Lung (tissue), 12 donors: ENCODE measurements around the gene MYADML2. TPM values are rescaled to one million over a fixed set of nuclear protein-coding genes. Genes with fewer than 3 reads are reported as not detected.

Experiments
- ATAC-seq: fragments of 200-7000 bp; cut with Tn5 transposase; one replicate; pipeline ENCODE4 v1.9.1; 2020; ENCODE audit warnings: moderate number of reproducible peaks; ENCODE audit not compliant: insufficient read depth, low FRiP score
- DNase-seq, 3 donors: peaks; one replicate each; pipeline ENCODE4 v3.0.0-alpha.2; 2013 to 2017
- H3K27ac ChIP-seq, 2 donors: one replicate each; pipeline ENCODE4 v1.5.1; 2013; ENCODE audit warnings: mild to moderate bottlenecking in 2 of 2, moderate library complexity in 2 of 2, control low read depth in 1 of 2, inconsistent platforms in 1 of 2, low read depth in 1 of 2, low read length in 1 of 2
- H3K27me3 ChIP-seq, 3 donors: one replicate each; pipeline ENCODE4 v1.5.1; 2013; ENCODE audit warnings: low read length in 2 of 3; ENCODE audit not compliant: control insufficient read depth in 3 of 3, insufficient read depth in 3 of 3
- H3K36me3 ChIP-seq, 4 donors: one replicate each; pipeline ENCODE4 v1.5.1; 2013; ENCODE audit warnings: low read length in 4 of 4, mild to moderate bottlenecking in 1 of 4, moderate library complexity in 1 of 4; ENCODE audit not compliant: control insufficient read depth in 4 of 4, insufficient read depth in 4 of 4
- H3K4me1 ChIP-seq, 5 donors: one replicate each; pipeline ENCODE4 v1.5.1; 2013; ENCODE audit warnings: low read length in 5 of 5, mild to moderate bottlenecking in 2 of 5, moderate library complexity in 1 of 5; ENCODE audit not compliant: control insufficient read depth in 5 of 5, insufficient read depth in 5 of 5
- H3K4me3 ChIP-seq: one replicate; pipeline ENCODE4 v1.5.1; 2013; ENCODE audit warnings: mild to moderate bottlenecking, control low read depth, moderate library complexity
- H3K9ac ChIP-seq, 2 donors: one replicate each; pipeline ENCODE4 v1.5.1; 2013; ENCODE audit warnings: low read length in 2 of 2, control low read depth in 1 of 2; ENCODE audit not compliant: insufficient read depth in 1 of 2
- H3K9me3 ChIP-seq, 4 donors: one replicate each; pipeline ENCODE4 v1.5.1; 2013; ENCODE audit warnings: low read length in 3 of 4, mild to moderate bottlenecking in 1 of 4, moderate library complexity in 1 of 4; ENCODE audit not compliant: control insufficient read depth in 4 of 4, insufficient read depth in 3 of 4
- CTCF ChIP-seq: IDR thresholded peaks from 2 replicates; pipeline ENCODE4 v1.5.1; 2012; ENCODE audit warnings: mild to moderate bottlenecking; ENCODE audit errors: control extremely low read depth, extremely low read depth
- WGBS, 2 donors: extraction: QIAGEN DNeasy Blood & Tissue Kit; methylation state at CpG; one replicate each; pipeline ENCODE4 v1.1.7; 2013; 5-methylcytosine and 5-hydroxymethylcytosine counted together
- polyA plus RNA-seq, 2 donors: library from polyadenylated mRNA; stranded (reverse); fragments of 200-250 nt; gene quantifications; one replicate each; pipeline ENCODE4 v1.2.1, GENCODE V29; 2013
- total RNA-seq, 2 donors: library from RNA; depleted of rRNA in 1 of 2; stranded (reverse); fragments of >200 nt in 1 of 2; gene quantifications; one replicate each; pipeline ENCODE4 v1.2.1, GENCODE V29; 2014 to 2021
- donor health status: control.
- donor health status: control.
- donor health status: Bipolar disorder and iron deficiency.
- donor health status: healthy.
- donor health status: DM: yes; HTN: yes; CAD: no.

MYADML2 gene
- total and polyA plus RNA-seq, 4 donors: not detected

GRCh38 chr17:81904600-81905423 lies 42.2 kb downstream of the MYADML2 start:
- H3K36me3 ChIP-seq: peaks cover 0 to 52% (median 4%) of the 10 kb centered on the region in 4 donors
- no peak overlapping the region for H3K27ac ChIP-seq

GRCh38 chr17:81903896-81904599 lies 43.0 kb downstream of the MYADML2 start:
- DNase-seq (no peak), ATAC-seq (no peak)
- Histone ChIP-seq H3K4me3 (no peak overlapping the region), H3K27me3 (no peaks in the 10 kb centered on the region), H3K27ac (no peak overlapping the region), H3K4me1 (peaks cover 0 to 10% (median 0%) of the 10 kb centered on the region in 5 donors), H3K9ac (no peak overlapping the region), H3K36me3 (peaks cover 0 to 56% (median 6%) of the 10 kb centered on the region in 4 donors), H3K9me3 (no peaks in the 10 kb centered on the region)
- TF ChIP-seq CTCF: no peak
- WGBS, 2 donors: 96% methylated on average over 22 to 24 of the region's 24 CpGs

More at GRCh38 chr17:81904600-81905423, 42.2 kb downstream of the MYADML2 start:
- WGBS, 2 donors: 91% methylated on average over 28 of the region's 28 CpGs
- DNase-seq: no peak
- Histone ChIP-seq H3K4me3 (no peak overlapping the region), H3K9ac (no peak overlapping the region), H3K27me3 (no peaks in the 10 kb centered on the region), H3K9me3 (no peaks in the 10 kb centered on the region), H3K4me1 (peaks cover 0 to 10% (median 0%) of the 10 kb centered on the region in 5 donors)
- no peak for ATAC-seq
- no peak for TF ChIP-seq CTCF

- H3K27ac ChIP-seq: no peak overlapping the region
- no peak for TF ChIP-seq CTCF
- no peak overlapping the region for H3K4me3 ChIP-seq
- H3K9me3 ChIP-seq: no peaks in the 10 kb centered on the region
- H3K9ac ChIP-seq: no peak overlapping the region
- peaks cover 0 to 10% (median 0%) of the 10 kb centered on the region in 5 donors for H3K4me1 ChIP-seq
- peaks cover 0 to 52% (median 8%) of the 10 kb centered on the region in 4 donors for H3K36me3 ChIP-seq
- DNase-seq (no peak), ATAC-seq (no peak)
- no peaks in the 10 kb centered on the region for H3K27me3 ChIP-seq
- WGBS, 2 donors: 96 to 99% methylated on average over 10 of the region's 10 CpGs
Measured at GRCh38 chr17:81903415-81903831, 43.6 kb downstream of the MYADML2 start.
